ENCODE measurements around the gene ATAD3B.

- TF ChIP-seq, protein P1, sequence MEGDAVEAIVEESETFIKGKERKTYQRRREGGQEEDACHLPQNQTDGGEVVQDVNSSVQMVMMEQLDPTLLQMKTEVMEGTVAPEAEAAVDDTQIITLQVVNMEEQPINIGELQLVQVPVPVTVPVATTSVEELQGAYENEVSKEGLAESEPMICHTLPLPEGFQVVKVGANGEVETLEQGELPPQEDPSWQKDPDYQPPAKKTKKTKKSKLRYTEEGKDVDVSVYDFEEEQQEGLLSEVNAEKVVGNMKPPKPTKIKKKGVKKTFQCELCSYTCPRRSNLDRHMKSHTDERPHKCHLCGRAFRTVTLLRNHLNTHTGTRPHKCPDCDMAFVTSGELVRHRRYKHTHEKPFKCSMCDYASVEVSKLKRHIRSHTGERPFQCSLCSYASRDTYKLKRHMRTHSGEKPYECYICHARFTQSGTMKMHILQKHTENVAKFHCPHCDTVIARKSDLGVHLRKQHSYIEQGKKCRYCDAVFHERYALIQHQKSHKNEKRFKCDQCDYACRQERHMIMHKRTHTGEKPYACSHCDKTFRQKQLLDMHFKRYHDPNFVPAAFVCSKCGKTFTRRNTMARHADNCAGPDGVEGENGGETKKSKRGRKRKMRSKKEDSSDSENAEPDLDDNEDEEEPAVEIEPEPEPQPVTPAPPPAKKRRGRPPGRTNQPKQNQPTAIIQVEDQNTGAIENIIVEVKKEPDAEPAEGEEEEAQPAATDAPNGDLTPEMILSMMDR (IDR thresholded peaks at IDR 0.05): no peak
- TF ChIP-seq POLR2A (IDR thresholded peaks at IDR 0.05): no peak
- no peak for TF ChIP-seq POLR2AphosphoS5 (IDR thresholded peaks at IDR 0.05)
These were observed 64.7 kb downstream of the ATAD3B start for GRCh38 chr1:1536019-1536937.

Measured in prostate gland (tissue), 2 donors.